ENCODE data around the gene CDK17. TPM values are rescaled to one million over a fixed set of nuclear protein-coding genes. Genes with fewer than 3 reads are reported as not detected.
A peak's percentile ranks its signal among the peaks of the same experiment; 100 is the strongest.

CDK17 gene
- total and polyA plus RNA-seq, 9 of the 15 experiments (the other 6 are each of a cell fraction or from before 2014, with no cell fraction given), result 4.8 to 39.3 (median 21.6) TPM

DNA sequence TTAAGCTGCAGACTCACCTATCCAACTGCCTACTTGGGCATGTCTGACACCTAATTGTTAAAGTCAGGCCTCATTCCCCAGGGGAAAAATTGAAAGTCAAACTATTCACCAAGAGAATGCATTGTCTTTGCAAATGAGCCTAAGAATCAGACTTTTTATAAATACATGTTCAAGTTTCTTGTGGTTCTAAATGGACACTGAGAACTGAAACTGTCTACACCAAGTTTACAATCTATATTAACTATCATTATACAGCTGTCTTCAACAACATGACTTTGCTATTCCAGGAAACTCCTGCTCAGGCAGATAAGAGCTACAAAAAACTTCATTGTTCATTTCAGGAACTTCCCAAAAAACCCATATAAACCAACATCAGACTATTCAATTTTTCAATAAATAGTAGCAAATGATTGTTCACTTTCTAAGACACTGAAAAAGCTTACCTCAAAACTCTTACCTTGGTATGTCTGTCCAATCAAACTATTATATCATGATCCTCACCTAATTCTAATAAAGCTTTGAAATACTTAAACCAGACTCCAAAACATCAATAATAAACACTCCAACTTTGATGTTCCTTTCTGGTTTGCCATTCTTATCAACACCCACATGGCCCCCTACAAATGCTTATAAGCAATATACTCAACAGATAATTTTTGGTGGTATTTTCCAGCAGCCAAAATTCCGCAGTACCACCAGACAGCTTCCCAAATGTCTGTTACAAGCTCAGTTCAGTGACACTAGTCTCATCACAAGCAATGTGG is 24.2 kb downstream of the CDK17 start (continued):
- TF ChIP-seq EZH2 (IDR thresholded peaks at IDR 0.05; ENCODE audit: borderline replicate concordance, low read depth, low read length), result no peak
- TF ChIP-seq, protein P1, sequence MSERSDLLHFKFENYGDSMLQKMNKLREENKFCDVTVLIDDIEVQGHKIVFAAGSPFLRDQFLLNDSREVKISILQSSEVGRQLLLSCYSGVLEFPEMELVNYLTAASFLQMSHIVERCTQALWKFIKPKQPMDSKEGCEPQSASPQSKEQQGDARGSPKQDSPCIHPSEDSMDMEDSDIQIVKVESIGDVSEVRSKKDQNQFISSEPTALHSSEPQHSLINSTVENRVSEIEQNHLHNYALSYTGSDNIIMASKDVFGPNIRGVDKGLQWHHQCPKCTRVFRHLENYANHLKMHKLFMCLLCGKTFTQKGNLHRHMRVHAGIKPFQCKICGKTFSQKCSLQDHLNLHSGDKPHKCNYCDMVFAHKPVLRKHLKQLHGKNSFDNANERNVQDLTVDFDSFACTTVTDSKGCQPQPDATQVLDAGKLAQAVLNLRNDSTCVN (CRISPR knock-in tag; IDR thresholded peaks at IDR 0.05), result no peak
- peak; percentile 62; the same call in 1 of the 2 replicates for TF ChIP-seq SMAD4 (CRISPR knock-in tag; conservative IDR thresholded peaks at IDR 0.05)
- no peak for TF ChIP-seq FOXP1 (CRISPR knock-in tag; IDR thresholded peaks at IDR 0.05)
- no peak for TF ChIP-seq ZNF232 (CRISPR knock-in tag; IDR thresholded peaks at IDR 0.05)
- no peak for TF ChIP-seq PHF20 (IDR thresholded peaks at IDR 0.05; ENCODE audit: partially characterized antibody)
- no peak for TF ChIP-seq ZNF507 (tag; conservative IDR thresholded peaks at IDR 0.05)
- peak; percentile 83 for TF ChIP-seq KLF16 (IDR thresholded peaks at IDR 0.05)
- TF ChIP-seq, protein P2, sequence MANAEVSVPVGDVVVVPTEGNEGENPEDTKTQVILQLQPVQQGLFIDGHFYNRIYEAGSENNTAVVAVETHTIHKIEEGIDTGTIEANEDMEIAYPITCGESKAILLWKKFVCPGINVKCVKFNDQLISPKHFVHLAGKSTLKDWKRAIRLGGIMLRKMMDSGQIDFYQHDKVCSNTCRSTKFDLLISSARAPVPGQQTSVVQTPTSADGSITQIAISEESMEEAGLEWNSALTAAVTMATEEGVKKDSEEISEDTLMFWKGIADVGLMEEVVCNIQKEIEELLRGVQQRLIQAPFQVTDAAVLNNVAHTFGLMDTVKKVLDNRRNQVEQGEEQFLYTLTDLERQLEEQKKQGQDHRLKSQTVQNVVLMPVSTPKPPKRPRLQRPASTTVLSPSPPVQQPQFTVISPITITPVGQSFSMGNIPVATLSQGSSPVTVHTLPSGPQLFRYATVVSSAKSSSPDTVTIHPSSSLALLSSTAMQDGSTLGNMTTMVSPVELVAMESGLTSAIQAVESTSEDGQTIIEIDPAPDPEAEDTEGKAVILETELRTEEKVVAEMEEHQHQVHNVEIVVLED (CRISPR knock-in tag; IDR thresholded peaks at IDR 0.05), result no peak
- peak; percentile 97 for TF ChIP-seq ARID1B (IDR thresholded peaks at IDR 0.05)
- TF ChIP-seq, protein P3, sequence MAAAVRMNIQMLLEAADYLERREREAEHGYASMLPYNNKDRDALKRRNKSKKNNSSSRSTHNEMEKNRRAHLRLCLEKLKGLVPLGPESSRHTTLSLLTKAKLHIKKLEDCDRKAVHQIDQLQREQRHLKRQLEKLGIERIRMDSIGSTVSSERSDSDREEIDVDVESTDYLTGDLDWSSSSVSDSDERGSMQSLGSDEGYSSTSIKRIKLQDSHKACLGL (CRISPR knock-in tag; IDR thresholded peaks at IDR 0.05; ENCODE audit: borderline replicate concordance, poor library complexity, severe bottlenecking), result no peak
- TF ChIP-seq SFPQ (IDR thresholded peaks at IDR 0.05; ENCODE audit: low read depth, low read length), result no peak
- TF ChIP-seq SNRNP70 (optimal IDR thresholded peaks at IDR 0.05; ENCODE audit: low read depth, low read length), result no peak
- no peak for TF ChIP-seq EGR1 (conservative IDR thresholded peaks at IDR 0.05)
- peak; percentile 77 for TF ChIP-seq CHAMP1 (IDR thresholded peaks at IDR 0.05)
- TF ChIP-seq SMARCE1 (IDR thresholded peaks at IDR 0.05), result peak; percentile 96
- 0 out of 2 replicates have a peak, but pooled peaks have one; percentile 20 for TF ChIP-seq ZEB2 (IDR thresholded peaks at IDR 0.05)
- 0 out of 2 replicates have a peak, but pooled peaks have one; percentile 9 for TF ChIP-seq PKNOX1 (IDR thresholded peaks at IDR 0.05)

All from K562 (cell line).